ENCODE data around the gene NARS2.
"Not testable (repeated sequence)": the region's sequence is repeated elsewhere in the genome, so short reads cannot be mapped to it uniquely, and the experiment has no call there.

The NARS2 gene

DNA sequence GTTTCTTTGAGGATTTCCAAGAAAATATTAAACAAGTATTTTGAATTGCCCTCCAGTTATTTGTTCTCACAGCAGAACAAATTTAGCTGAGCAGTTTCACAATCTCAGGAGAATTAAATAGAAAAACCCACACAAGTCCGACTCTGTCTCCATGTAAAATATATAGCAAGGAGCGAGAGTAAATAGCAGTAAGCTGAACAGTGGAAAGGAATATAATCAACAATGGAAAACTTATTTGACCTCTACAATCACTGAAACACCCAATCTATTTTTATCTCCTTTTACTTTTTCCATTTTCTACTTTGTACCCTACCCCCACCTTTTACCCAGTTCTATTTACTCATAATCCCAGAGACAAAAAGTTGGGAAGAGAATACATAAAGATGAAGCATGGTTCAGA lies 34.4 kb downstream of the NARS2 start:
- no peak for DNase-seq

DNA sequence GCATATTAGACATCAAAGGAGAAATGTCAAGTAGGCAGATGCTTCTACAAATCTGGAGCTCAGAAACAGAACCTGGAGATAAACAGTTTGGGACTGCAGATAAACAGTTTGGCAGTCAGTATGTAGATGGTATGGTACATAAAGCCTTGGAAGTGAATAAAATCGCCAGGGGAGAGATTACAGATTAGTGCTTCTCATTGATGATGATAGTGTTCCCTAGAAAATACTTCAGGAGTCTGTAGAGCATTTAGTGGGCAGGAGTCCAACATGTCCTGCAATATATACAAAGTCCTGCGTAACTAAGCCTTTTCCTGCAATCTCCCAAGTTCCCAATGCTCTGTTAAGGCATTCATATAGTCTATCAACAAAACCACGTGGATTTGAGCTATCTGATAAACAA lies 35.2 kb downstream of the NARS2 start:
- no peak for DNase-seq

DNA sequence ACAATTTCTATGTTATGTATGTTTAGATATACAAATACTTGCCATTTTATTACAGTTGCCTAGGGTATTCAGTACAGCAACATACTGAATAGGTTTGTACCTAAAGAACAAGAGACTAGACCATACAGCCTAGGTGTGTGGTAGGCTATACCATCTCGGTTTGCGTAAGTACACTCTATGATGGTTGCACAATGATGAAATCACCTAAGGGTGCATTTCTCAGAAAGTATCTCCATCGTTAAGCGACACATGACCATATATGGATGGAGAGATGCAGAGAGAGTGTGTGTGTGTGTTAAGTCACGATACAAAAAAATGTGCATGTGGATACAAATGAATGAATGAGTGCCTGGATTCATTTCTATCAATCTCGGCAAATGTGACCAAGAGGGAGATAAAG lies 37.7 kb downstream of the NARS2 start:
- no peak for DNase-seq

DNA sequence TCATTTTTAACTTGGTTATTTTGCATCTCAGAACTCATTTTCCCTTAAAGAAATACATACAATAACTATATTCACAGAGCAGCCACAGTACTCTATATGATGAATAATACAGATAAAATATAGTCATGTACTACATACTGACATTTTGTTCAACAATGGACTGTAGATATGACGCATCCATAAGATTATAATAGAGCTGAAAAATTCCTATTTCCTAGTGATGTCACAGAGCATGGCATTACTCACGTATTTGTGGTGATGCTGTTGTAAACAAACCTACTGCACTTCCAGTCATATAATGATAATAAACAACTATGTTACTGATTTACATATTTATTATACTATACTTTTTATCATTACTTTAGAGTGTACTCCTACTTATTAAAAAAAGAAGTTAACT lies 38.7 kb downstream of the NARS2 start:
- DNase-seq: no peak

DNA sequence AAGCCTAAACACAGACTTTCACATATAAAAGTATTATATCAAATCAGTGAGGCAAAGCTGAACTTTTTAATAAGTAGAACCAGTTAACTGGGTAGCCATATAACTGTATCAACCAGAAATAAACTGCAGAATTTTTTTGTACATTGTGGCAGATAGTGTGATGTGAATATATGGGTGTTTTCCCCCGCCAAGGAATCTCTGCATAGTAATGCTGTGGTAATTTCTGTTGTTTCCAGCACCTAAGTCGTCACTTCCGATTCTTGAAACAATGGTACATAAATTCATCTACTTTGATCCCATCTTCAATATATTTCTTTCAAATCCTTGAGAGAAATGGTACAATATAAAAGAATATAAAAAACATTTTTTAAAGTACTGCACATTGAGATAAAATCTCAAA lies 39.6 kb downstream of the NARS2 start:
- DNase-seq: no peak

DNA sequence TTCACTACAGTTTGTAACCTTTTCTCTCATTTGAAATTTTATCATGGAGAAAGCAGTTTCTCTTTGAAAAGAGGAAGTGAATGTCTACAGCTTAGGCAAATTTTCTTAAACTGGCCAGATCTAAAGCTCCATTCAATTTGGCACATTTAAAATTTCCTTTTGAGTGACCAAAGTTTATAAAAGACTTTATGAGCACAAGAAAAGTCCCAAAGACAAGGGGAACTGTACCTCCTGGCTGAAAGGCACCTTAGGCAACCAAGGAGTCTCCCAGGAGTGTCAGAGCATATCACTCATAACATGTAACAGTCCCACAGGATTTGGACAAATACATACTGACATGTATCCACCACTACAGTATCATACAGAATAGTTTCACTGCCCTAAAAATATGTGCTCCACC lies 41.3 kb downstream of the NARS2 start:
- DNase-seq: no peak

DNA sequence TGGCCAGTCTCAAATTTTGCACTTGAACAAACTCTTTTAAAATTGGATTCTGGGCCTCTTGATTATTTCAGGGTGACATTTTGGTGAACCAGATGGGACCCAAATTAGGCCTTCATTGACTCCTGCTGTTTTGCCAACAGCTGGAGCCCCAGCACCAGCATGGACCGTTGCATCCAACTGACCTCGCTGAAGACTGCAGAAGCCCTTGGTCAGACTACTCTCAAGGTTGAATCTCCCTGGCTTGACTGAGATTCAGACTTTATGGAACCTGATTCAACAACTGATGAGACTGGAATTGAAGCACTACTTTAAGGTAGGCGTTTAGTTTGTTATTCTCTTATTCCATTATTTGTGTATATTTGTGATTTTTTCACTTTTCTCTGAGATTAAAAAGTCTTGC lies 41.7 kb downstream of the NARS2 start:
- no peak for DNase-seq

DNA sequence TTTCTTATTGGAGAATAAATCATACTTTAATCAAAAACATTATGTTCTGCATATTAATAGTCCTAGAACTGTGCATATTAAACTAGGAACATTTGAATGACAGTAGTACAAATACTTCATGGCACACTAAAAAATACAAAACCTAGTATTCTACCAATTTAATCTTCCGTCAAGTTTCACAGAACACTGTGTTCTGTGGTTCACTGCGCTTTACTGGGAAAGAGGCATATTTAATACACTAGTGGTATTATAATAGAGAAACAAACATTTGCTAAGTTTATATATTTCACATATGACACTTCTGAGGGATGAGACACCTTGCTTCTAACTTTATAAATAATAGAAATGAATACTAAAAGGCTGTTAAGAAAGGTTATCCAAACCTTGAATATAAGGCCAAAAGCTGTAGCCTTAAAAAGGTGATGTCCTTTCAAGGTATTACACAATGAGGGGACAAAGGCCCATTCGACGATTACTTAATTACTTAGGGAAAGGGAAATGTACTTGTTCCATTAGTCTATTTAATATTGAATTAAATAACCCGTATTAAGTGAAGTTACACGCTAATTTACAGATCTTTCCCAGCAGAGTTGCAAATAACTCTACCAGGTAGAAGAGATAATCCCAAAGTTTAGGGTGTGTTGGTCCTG lies 48.0 kb downstream of the NARS2 start:
- no peak for DNase-seq

DNA sequence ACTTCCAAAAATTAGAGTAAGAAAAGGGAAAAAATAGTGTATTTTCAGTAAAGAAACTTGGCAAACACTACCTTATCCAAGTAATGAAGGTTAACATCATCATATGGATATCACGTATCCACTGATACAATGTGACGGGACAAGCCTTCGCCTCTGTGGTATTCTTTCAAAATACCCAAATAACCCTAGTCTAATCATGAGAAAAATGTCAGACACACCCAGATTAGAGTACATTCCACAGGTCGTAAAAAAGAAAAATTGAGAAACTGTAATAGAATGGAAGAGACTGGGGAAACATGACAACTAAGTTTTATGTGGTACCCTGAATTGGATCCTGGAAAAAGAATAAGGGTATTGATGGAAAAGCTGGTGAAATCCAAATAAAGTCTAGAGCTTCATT lies 48.9 kb downstream of the NARS2 start:
- no peak for DNase-seq

DNA sequence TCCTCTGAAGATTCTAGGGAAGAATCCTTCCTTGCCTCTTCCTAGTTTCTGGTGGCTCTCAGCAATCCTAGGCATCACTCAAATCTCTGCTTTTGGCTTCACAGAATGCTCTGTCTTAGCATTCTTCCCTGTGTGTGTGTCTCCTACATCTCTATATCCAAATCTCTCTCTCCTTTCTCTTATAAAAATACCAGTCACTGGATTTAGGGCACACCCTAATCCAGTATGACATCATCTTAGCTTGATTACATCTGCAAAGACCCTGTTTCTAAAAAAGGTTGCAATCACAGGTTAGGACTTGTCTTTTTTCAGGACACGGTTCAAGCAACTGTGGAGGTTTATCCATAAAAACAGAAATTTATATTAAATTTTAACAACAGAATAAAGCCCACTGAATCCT lies 54.4 kb downstream of the NARS2 start:
- DNase-seq: no peak

DNA sequence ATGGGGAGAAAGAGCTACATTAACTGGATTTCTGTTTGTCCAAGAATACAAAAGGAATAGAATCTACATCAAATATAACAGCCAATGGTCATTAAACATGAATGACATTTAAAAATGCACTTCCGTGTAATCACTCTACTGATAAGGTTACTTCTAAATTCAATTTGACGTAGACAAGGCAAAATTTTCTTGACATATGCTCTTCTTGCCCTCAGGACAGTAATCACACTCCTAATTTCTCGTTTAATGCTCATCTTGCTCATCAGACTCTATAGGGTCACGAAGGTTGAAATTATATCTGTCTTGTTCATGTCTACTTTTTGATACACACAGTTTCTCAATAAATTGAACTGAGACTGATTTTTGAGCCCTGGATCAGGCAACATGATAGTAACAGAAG lies 58.4 kb downstream of the NARS2 start:
- DNase-seq: no peak

DNA sequence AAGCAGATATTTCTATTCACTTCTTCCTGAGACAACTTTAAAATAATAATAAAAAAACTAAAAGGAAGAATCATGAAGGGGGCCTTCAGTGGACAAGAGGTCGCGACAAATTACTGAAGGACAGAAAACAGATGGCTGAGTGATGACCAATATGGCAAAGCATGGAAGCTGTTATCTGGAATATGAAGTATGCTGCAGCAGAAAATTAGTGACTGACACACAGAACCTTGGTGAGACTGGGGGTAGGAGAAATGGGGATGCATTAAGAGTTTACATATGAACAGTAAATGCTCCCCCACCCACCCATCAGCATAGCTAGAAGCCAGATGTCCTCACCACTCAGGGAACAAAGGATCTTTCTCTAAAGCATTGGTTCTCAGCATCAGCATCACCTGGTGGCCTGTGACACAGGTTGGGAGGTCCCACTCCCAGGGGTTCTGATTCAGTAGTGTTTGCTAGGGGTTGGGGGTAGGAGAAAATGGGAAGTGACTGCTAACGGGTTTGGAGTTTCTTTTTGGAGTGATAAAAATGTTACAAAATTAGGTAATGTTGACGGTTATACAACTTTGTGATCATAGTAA lies 59.7 kb downstream of the NARS2 start:
- DNase-seq: no peak

DNA sequence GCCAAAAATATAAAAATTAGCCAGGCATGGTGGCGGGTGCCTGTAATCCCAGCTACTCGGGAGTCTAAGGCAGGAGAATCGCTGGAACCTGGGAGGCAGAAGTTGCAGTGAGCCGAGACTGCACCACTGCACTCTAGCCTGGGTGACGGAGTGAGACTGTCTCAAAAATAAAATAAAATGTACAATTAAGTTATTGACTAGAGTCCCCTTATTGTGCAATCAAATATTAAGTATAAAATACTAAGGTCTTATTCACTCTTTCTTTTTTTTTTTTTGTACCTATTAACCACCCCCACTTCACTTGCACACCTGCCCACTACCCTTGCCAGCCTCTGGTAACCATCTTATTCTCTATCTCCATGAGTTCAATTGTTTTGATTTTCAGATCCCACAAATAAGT lies 61.6 kb downstream of the NARS2 start:
- DNase-seq: not testable (repeated sequence)

DNA sequence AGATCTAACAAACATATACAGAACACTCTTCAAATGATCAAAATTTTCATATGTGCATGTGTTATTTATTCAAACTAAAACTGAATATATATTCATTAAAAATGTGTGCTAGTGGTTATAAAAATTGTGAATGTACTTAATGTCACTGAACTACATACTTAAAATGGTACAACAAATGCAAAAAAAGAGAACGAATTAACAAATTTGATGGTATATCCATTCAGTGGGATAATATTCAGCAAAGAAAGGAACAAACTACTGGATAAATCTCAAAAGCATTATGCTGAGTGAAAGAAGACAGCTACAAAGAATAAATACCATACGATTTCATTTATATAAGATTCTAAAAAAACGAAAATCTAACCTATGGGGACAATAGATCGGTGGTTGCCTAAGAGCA lies 64.1 kb downstream of the NARS2 start:
- DNase-seq: no peak

DNA sequence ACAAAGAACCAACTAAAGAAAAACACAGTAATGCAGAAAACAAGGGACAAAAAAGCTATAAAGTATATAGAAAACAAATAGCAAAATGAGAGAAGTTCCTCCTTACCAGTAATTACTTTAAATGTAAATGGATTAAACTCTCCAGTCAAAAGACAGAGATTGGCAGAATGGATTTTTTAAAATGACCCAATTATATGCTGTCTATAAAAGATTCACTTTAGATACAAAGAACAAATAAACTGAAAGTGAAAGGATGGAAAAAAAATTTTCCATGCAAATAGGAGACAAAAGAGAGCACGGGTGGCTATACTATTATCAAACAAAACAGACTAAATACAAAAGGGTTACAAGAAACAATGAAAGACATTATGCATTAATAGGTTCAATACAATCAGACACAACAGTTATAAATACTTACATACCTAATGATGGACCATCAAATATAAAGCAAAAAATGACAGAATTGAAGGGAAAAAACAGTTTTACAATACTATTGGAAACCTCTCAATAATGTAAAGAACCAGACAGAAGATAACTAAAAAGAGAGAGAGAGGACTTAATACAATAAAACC lies 64.6 kb downstream of the NARS2 start:
- DNase-seq: no peak

DNA sequence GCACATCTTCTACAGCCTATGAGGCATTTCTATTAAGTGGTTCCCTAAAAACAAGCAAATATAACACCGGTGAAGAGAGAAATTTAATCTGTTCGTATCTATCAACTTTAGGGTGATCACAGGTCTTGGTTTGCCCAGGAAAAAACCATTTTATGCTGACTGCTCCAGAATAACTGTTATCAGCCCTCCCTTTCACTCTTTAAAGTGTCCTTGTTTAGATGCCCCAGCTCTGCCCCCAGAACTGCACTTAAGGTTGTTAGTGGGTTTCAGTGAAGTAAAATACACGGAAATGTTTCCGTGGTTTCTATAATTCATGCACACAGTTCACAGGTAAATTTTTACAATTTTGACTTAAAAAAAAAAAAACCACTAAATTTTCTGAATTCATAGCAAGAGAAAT lies 70.0 kb downstream of the NARS2 start:
- no peak for DNase-seq

DNA sequence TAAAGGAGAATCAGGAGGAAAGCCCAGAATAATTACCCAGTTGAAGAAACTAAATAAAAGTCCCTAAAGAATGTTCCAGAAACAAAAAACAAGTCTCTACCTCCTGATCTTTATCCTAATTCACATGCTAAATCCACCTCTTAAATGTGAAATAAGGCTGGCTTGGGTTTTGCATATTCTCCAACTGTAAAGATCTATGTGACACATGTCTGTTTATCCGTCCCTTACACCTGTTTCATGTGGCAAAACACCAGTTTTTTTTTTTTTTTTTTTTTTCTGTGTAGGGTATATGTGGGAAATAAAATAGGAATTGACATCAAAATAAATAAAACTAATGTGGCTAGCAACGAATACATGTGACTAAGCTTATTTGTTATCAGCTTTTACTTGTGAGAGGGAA lies 70.5 kb downstream of the NARS2 start:
- no peak for DNase-seq

DNA sequence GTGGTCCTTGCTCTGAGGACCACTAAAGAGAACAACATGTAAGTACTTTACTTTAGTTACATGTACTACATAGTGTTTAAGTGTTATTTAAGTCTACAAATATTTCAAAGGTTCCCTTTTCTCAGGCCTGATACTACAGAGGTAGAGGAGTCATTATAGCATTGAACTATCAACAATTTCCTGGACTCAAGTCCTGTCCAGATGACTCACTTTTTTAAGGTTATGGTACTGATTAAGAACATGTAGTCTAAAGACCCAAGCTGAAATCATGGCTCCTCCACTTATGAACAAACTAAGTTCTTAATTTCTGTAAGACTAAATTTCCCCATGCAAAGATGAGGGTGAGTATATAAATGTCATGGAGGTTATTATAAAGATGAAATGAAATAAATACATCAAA lies 74.7 kb downstream of the NARS2 start:
- no peak for DNase-seq

DNA sequence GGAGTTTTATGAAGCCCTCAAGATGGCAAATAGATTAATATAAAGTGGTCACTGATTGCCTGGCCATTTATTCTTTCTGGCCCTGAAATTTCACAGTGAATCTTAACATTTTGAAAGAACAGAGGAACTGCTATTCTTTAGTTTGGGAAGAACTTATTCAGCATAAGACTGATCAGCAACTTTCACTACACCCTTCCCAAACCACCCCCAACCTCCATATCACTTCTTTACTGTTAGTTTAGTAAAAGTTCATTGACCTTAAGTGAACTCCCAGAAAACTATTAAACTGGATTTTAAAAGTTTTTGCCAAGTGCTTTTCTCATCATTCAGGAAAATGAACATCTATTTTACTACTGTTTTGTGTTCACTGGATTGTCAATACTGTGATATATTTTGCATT lies 77.4 kb downstream of the NARS2 start:
- no peak for DNase-seq

DNA sequence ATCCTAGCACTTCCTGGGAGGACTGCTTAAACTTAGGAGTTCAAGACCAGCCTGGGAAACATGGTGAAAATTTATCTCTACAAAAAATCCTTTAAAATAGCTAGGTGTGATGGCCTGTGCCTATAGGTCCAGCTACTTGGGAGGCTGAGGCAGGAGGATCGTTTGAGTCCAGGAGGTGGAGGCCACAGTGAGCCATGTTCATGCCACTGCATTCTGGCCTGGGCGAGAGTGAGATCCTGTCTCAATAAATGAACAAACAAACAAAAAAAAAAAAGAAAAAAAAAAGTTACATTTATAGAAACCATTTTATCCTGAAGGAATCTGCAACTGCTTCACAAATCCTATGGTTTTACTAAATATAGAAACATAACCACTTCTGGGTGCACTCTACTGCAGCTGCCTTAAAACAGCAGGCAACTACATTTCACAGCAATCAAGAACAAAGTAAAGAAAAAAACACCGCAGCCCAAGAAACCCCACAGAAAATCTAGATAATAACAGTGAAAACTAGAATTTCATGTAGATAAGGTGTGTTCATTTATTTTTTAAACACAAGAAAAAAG lies 81.2 kb downstream of the NARS2 start:
- no peak for DNase-seq

DNA sequence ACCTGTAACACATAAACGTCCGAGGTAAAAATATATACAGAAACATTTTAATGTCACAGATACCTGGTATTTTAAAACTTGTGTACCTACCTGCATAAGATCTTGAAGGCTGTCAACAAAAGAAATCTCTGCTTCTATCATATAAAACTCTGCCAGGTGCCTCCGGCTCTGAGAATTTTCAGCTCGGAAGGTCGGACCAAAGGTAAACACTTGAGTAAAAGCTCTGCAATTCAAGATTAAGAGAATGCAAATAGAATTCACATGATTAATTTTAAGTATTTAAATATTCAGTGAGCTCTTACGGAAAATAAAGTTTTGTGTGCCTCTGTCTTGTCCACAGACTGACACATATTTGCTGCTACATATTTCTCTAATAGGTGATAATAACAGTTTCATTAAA lies 81.7 kb downstream of the NARS2 start:
- DNase-seq: no peak

DNA sequence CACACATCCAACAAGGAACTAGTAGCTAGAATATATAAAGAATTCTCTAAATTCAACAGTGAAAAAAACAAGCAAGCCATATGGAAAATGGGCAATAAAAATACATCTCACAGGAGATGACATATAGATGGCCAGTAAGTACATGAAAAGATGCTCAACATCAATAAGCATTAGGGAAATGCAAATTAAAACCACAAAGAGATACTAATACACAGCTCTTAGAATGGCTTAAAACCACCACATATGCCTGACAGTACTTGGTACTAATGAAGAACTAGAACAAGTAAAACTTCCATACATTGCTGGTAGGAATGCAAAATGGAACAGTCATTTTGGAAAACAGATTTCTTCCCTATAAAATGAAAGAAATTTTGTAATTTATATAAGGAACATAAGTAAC lies 85.5 kb downstream of the NARS2 start:
- DNase-seq: no peak

DNA sequence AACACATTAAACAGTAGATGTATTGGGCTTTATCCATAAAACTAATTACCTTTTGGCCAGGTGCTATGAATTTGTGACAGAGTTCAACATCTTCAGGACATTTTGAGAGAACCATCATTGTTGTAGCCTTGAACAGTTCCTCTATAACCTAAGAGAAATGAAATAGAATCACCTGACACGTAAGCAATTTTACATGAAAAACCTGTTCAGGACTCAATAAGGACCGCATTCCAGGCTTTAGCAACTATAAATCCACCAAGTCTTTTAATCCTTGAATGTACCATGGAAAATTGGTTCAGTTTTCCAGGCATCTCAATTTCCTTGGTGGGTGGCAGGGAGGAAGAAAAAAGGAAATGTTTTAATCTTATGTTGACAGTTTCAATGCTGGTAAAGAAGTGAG lies 96.1 kb downstream of the NARS2 start:
- no peak for DNase-seq

DNA sequence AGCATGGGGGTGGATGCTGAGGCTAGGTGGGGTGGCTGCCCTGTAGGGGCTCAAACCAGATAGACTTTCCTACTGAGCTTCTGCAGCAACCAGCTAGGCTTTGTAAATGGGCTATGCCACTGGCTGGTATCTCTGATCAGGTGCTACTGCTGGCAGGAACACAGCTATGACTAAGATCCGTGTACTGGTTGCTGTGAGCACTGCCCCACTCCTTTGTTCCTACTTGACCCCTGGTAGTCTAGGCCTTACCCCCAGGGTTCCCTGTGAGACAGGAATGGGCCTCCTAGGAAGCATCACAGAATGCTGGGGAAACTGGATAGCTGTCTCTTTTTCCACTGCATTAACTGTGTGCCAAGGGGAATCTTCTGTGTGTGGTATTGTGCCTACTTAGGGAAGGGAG lies 98.6 kb downstream of the NARS2 start:
- DNase-seq: no peak

DNA sequence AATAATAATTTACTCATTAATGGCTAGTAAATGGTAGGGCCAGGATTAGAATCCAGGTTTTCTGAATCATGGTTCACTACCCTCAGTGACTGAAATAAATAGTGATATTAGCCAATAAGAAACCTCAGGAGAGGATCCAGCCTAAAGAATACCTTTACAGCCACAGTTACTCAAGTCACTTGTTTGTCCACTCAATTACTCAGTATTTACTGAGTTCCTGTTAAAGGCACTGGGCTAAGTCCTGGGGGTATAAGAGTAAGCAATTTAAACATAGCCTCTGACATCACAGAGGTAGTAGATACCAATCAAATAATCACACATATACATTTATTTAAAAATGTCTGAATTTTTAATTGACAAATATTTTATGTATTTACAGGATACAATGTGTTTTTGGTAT lies 100.2 kb downstream of the NARS2 start:
- DNase-seq: no peak
